ENCODE measurements around the gene SIAE. TPM values are rescaled to one million over a fixed set of nuclear protein-coding genes. Genes with fewer than 3 reads are reported as not detected.

The SIAE gene
- total and polyA plus RNA-seq, 2 donors (not counting 1 experiment from before 2014, with no cell fraction given), result 3.6 to 4.5 TPM

- ChIA-PET POLR2A (no interaction called here), CTCF (interaction anchor here (0.9 kb wide), 1 partner anchor 15 kb away, joined by 3 read pairs; no protein-coding TSS in a partner anchor)
- Histone ChIP-seq H3K36me3 (replicated peaks in 1 of 2; ENCODE audit: control extremely low read depth in 1 of 2, control insufficient read depth in 1 of 2, extremely low read depth in 1 of 2, insufficient read depth in 2 of 2, low read length in 1 of 2) (no peaks in the 10 kb centered on the region), H3K79me2 (ENCODE audit: control insufficient read depth, insufficient read depth, low read length) (peaks cover 17% of the 10 kb centered on the region), H4K20me1 (ENCODE audit: control insufficient read depth, insufficient read depth, low read length, poor library complexity, severe bottlenecking) (no peaks in the 10 kb centered on the region), H3K27me3 (replicated peaks in 1 of 4; ENCODE audit: control extremely low read depth in 1 of 4, control insufficient read depth in 3 of 4, insufficient read depth in 4 of 4, low read length in 3 of 4) (peaks cover 0 to 20% (median 3%) of the 10 kb centered on the region in 4 experiments), H2AFZ (ENCODE audit: insufficient read depth, low read depth, low read length, poor library complexity, severe bottlenecking) (no peak overlapping the region), H3K4me3 (ENCODE audit: control extremely low read depth in 1 of 5, extremely low read depth in 1 of 5, insufficient read depth in 1 of 5, low read depth in 2 of 5, low read length in 4 of 5) (no peak overlapping the region), H3K9ac (ENCODE audit: low read length) (no peak overlapping the region), H3K4me2 (replicated peaks; ENCODE audit: low read depth, low read length, poor library complexity, severe bottlenecking) (no peak overlapping the region), H3K9me3 (ENCODE audit: control extremely low read depth in 1 of 3, control insufficient read depth in 2 of 3, insufficient read depth in 1 of 3, low read length in 2 of 3) (no peaks in the 10 kb centered on the region), H3K4me1 (ENCODE audit: control insufficient read depth in 2 of 2, insufficient read depth in 2 of 2, low read length in 2 of 2) (peaks cover 12 to 14% of the 10 kb centered on the region in 2 donors), H3K27ac (ENCODE audit: low read length in 2 of 2) (no peak overlapping the region)
- intact Hi-C loops (cut with micrococcal nuclease), result no loop called here
- DNase-seq (no peak), ATAC-seq (ENCODE audit: low read depth) (no peak)
- no peak overlapping the region for H3K4me3 Mint-ChIP-seq
- peaks cover 17% of the 10 kb centered on the region for H3K4me1 Mint-ChIP-seq
- no peak for TF ChIP-seq CTCF (IDR thresholded peaks at IDR 0.05)
- no peak for TF ChIP-seq EZH2 (IDR thresholded peaks at IDR 0.05; ENCODE audit: borderline replicate concordance, insufficient read depth, low read depth, low read length, poor library complexity, severe bottlenecking)
- H3K27ac Mint-ChIP-seq, result no peak overlapping the region
- 94% methylated on average over 5 of the region's 5 CpGs for WGBS (ENCODE audit: insufficient coverage)
- H3K9me3 Mint-ChIP-seq (ENCODE audit: insufficient read depth), result no peaks in the 10 kb centered on the region
- H3K27me3 Mint-ChIP-seq, result peaks cover 44% of the 10 kb centered on the region
These were observed 54.7 kb downstream of the SIAE start for GRCh38 chr11:124618863-124619262.

- H3K4me1 ChIP-seq (ENCODE audit: control insufficient read depth in 2 of 2, insufficient read depth in 2 of 2, low read length in 2 of 2), result no peaks in the 10 kb centered on the region
- H3K27me3 ChIP-seq (replicated peaks in 1 of 4; ENCODE audit: control extremely low read depth in 1 of 4, control insufficient read depth in 3 of 4, insufficient read depth in 4 of 4, low read length in 3 of 4), result peaks cover 0 to 8% (median 0%) of the 10 kb centered on the region in 4 experiments
- Mint-ChIP-seq H3K27me3 (peaks cover 27% of the 10 kb centered on the region), H3K27ac (no peak overlapping the region), H3K4me1 (no peaks in the 10 kb centered on the region), H3K4me3 (no peak overlapping the region), H3K9me3 (ENCODE audit: insufficient read depth) (no peaks in the 10 kb centered on the region)
- CTCF ChIA-PET, result no interaction called here
- no peak overlapping the region for H3K27ac ChIP-seq (ENCODE audit: low read length in 2 of 2)
- intact Hi-C loops (cut with micrococcal nuclease), result no loop called here
- H3K79me2 ChIP-seq (ENCODE audit: control insufficient read depth, insufficient read depth, low read length), result no peaks in the 10 kb centered on the region
- H2AFZ ChIP-seq (ENCODE audit: insufficient read depth, low read depth, low read length, poor library complexity, severe bottlenecking), result no peak overlapping the region
- no peaks in the 10 kb centered on the region for H3K36me3 ChIP-seq (replicated peaks in 1 of 2; ENCODE audit: control extremely low read depth in 1 of 2, control insufficient read depth in 1 of 2, extremely low read depth in 1 of 2, insufficient read depth in 2 of 2, low read length in 1 of 2)
- ATAC-seq (ENCODE audit: low read depth) (no peak), DNase-seq (no peak)
- WGBS (ENCODE audit: insufficient coverage), result 96% methylated on average over 9 of the region's 10 CpGs
- POLR2A ChIA-PET, result no interaction called here
- H4K20me1 ChIP-seq (ENCODE audit: control insufficient read depth, insufficient read depth, low read length, poor library complexity, severe bottlenecking), result no peaks in the 10 kb centered on the region
- no peaks in the 10 kb centered on the region for H3K9me3 ChIP-seq (ENCODE audit: control extremely low read depth in 1 of 3, control insufficient read depth in 2 of 3, insufficient read depth in 1 of 3, low read length in 2 of 3)
- H3K4me2 ChIP-seq (replicated peaks; ENCODE audit: low read depth, low read length, poor library complexity, severe bottlenecking), result no peak overlapping the region
- TF ChIP-seq EZH2 (IDR thresholded peaks at IDR 0.05; ENCODE audit: borderline replicate concordance, insufficient read depth, low read depth, low read length, poor library complexity, severe bottlenecking), result no peak
- TF ChIP-seq CTCF (IDR thresholded peaks at IDR 0.05), result no peak
- no peak overlapping the region for H3K9ac ChIP-seq (ENCODE audit: low read length)
- no peak overlapping the region for H3K4me3 ChIP-seq (ENCODE audit: control extremely low read depth in 1 of 5, extremely low read depth in 1 of 5, insufficient read depth in 1 of 5, low read depth in 2 of 5, low read length in 4 of 5)
These were observed 60.8 kb downstream of the SIAE start for GRCh38 chr11:124612567-124613246.
